Naive thymus-derived CD4-positive, alpha-beta T cell (primary cell): ENCODE measurements around the gene IRF2BP1. TPM values are rescaled to one million over a fixed set of nuclear protein-coding genes. Genes with fewer than 3 reads are reported as not detected.

Experiments
- ATAC-seq: fragments of 150-1000 bp; cut with Tn5 transposase; 2 replicates; pipeline ENCODE4 v1.10.0; 2021; ENCODE audit warnings: mild to moderate bottlenecking, moderate library complexity
- CTCF ChIA-PET: fragments of 350-600 bp; sonication (Branson Sonifier 250); formaldehyde crosslinking; loops from one replicate; lab custom pipeline; 2021; ENCODE audit warnings: antibody characterized with exemption; lab: Charles Lee
- POLR2A ChIA-PET: fragments of 350-600 bp; sonication (Branson Sonifier 250); formaldehyde crosslinking; loops from one replicate; lab custom pipeline; 2021; ENCODE audit warnings: antibody characterized with exemption, inconsistent platforms; lab: Charles Lee
- DNase-seq, 9 donors: peaks; one replicate each; pipeline versions ENCODE4 v3.0.0 to v3.0.0-alpha.2; 2020 to 2022; ENCODE audit warnings: mixed read lengths in 1 of 9
- H3K27ac ChIP-seq: one replicate; pipeline ENCODE4 v1.7.0; 2013; ENCODE audit warnings: mild to moderate bottlenecking, low read depth, low read length, moderate library complexity
- H3K27me3 ChIP-seq, 2 donors: one replicate each; pipeline ENCODE4 v1.7.0; 2013; ENCODE audit warnings: low read length in 2 of 2, mild to moderate bottlenecking in 2 of 2, moderate library complexity in 2 of 2; ENCODE audit not compliant: control insufficient read depth in 2 of 2, insufficient read depth in 2 of 2
- H3K36me3 ChIP-seq, 3 experiments: 1 replicate in 2 of 3; 2 replicates in 1 of 3; pipeline ENCODE4 v1.7.0; 2013; ENCODE audit warnings: low read length in 3 of 3, mild to moderate bottlenecking in 3 of 3, moderate library complexity in 1 of 3; ENCODE audit not compliant: insufficient read depth in 3 of 3, control insufficient read depth in 2 of 3
- H3K4me1 ChIP-seq, 2 donors: one replicate each; pipeline ENCODE4 v1.7.0; 2013; ENCODE audit warnings: low read length in 2 of 2, mild to moderate bottlenecking in 2 of 2, moderate library complexity in 1 of 2; ENCODE audit not compliant: control insufficient read depth in 2 of 2, insufficient read depth in 2 of 2
- H3K4me3 ChIP-seq: 2 replicates; pipeline ENCODE4 v1.7.0; 2013; ENCODE audit warnings: mild to moderate bottlenecking, low read length
- H3K9me3 ChIP-seq, 3 experiments: 1 replicate in 2 of 3; 2 replicates in 1 of 3; pipeline ENCODE4 v1.7.0; 2013; ENCODE audit warnings: low read length in 3 of 3; ENCODE audit not compliant: control insufficient read depth in 2 of 3
- H3K27ac Mint-ChIP-seq, 9 donors: one replicate each; pipeline ENCODE4 v1.8.0; 2020 to 2022; ENCODE audit warnings: mixed read lengths in 9 of 9, mild to moderate bottlenecking in 8 of 9, moderate library complexity in 5 of 9, inconsistent platforms in 2 of 9
- H3K27me3 Mint-ChIP-seq, 5 donors: one replicate each; pipeline ENCODE4 v1.8.0; 2021 to 2022; ENCODE audit warnings: mixed read lengths in 5 of 5, mild to moderate bottlenecking in 1 of 5
- H3K36me3 Mint-ChIP-seq, 5 donors: one replicate each; pipeline ENCODE4 v1.8.0; 2020 to 2022; ENCODE audit warnings: mixed read lengths in 5 of 5, mild to moderate bottlenecking in 3 of 5, inconsistent platforms in 1 of 5
- H3K4me1 Mint-ChIP-seq, 7 donors: one replicate each; pipeline ENCODE4 v1.8.0; 2020 to 2022; ENCODE audit warnings: mixed read lengths in 7 of 7, mild to moderate bottlenecking in 3 of 7, inconsistent platforms in 1 of 7
- H3K4me3 Mint-ChIP-seq, 10 donors: one replicate each; pipeline ENCODE4 v1.8.0; 2020 to 2022; ENCODE audit warnings: mild to moderate bottlenecking in 10 of 10, mixed read lengths in 10 of 10, moderate library complexity in 6 of 10, inconsistent platforms in 2 of 10
- H3K9me3 Mint-ChIP-seq, 11 donors: one replicate each; pipeline ENCODE4 v1.8.0; 2020 to 2022; ENCODE audit warnings: mixed read lengths in 11 of 11, mild to moderate bottlenecking in 4 of 11, inconsistent platforms in 1 of 11, moderate library complexity in 1 of 11
- intact Hi-C, 2 donors: fragments of 100-400 bp; cut with micrococcal nuclease; formaldehyde crosslinking; loops; one replicate each; pipeline ENCODE4 v1.15.1; 2023
- polyA plus RNA-seq, 2 donors: library from polyadenylated mRNA; unstranded; fragments of 300-500 nt; fragmentation: Illumina TruSeq; gene quantifications; one replicate each; pipeline ENCODE4 v1.2.3, GENCODE V29; 2021
- total RNA-seq, 6 experiments: library from RNA in 5 of 6; stranded (reverse) in 5 of 6; gene quantifications; 1 replicate in 5 of 6; 2 replicates in 1 of 6; pipeline ENCODE4 v1.2.3 and lab custom pipeline; 2021 to 2026

The IRF2BP1 gene
- total and polyA plus RNA-seq, 7 experiments from 2014 or later, result 6.2 to 38.7 (median 18.9) TPM

DNA sequence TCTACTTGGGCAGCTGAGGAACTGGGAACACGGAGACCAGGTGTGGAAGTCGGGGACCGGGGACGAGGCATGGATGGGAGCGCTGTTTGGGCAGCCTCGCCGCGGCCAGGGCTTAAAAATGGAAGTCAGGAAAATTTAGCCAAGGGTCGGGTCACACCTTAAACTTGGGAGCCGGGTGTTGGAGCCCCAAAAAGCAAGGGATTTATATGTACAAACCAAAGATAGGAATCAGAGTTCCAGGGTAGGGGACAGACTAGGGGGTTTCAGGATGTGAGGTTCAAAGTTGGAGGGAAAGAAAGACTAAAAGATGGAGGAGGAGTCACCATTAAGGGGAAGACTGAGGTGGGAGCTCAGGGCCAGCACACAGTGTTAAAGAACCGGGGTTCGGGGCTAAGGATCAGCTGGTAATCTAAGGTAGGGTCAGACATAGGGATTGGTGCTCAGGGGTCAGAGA is 21.3 kb downstream of the IRF2BP1 start:
- no peaks in the 10 kb centered on the region for H3K9me3 ChIP-seq
- intact Hi-C loops, result loop anchor here (5.0 to 10.0 kb wide), 6 partner anchors 47 to 1378 kb away; partner anchors contain the start of genes AP2S1 (in 1 of the 2), QPCTL (in 1 of the 2), RSPH6A (in 1 of the 2) and SNRPD2 (in 1 of the 2)
- H3K4me3 ChIP-seq, result no peak overlapping the region
- ChIA-PET POLR2A (interaction anchor here (0.6 to 1.5 kb wide), 2 partner anchors 36 to 914 kb away, joined by 3 to 6 read pairs; no protein-coding TSS in a partner anchor), CTCF (no interaction called here)
- H3K27me3 ChIP-seq, result peaks cover 0 to 4% of the 10 kb centered on the region in 2 donors
- peaks cover 6 to 42% (median 21%) of the 10 kb centered on the region in 5 donors for H3K27me3 Mint-ChIP-seq
- H3K4me3 Mint-ChIP-seq, result peak overlapping the region; percentile 34 to 98 (median 54)
- peaks cover 19 to 31% (median 25%) of the 10 kb centered on the region in 7 donors for H3K4me1 Mint-ChIP-seq
- H3K27ac ChIP-seq, result no peak overlapping the region
- H3K36me3 ChIP-seq, result peaks cover 0 to 10% (median under 1%) of the 10 kb centered on the region in 3 experiments
- DNase-seq (no peak), ATAC-seq (no peak)
- peaks cover 12 to 15% of the 10 kb centered on the region in 2 donors for H3K4me1 ChIP-seq
- no peak overlapping the region for H3K27ac Mint-ChIP-seq
- H3K36me3 Mint-ChIP-seq, result peaks cover 0 to 1% (median 0%) of the 10 kb centered on the region in 5 donors
- no peaks in the 10 kb centered on the region for H3K9me3 Mint-ChIP-seq

DNA sequence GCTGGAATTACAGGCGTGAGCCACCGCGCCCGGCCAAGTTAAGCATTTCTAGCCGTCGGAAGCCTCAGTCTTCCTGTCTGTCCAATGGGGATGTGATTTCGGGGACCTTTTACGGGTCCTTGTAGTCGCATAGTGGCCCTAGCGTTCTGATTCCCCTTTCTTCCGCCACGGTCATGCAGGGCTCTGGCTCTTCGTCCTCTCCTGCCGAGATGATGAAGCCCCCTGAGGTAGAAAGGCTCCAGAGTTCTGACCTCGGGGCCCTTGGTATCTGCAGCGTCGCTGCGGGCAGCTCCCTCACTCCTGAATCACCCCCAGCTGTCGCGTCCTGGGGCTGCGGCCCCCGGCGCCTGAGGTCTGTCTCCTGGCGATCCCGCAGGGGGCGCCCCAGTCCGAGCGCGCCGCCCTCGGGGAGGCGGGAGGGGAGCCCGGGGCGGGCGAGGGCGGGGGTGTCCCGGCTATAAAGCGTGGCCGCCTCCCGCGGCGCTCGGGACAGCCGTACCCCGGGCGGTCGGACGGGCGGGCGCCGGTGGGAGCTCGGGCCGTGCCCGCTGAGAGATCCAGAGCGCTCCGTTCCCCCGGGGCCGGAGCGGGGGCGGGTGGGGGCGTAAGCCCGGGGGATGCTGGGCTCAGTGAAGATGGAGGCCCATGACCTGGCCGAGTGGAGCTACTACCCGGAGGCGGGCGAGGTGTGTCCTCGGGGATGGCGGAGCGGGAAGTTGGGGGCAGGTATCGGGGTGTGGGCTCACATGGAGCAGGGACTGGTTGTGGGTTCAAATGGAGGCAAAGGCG is 21.9 kb downstream of the IRF2BP1 start, which contains the start of gene FOXA3:
Gene FOXA3 (plus strand): TSS at position 487 of the 789 bp plus-strand sequence. CDS start 131 bp downstream, at position 618.
- peak within 1 kb of the TSS; percentile 95 for H3K4me3 ChIP-seq
- Mint-ChIP-seq H3K27me3 (peaks cover 6 to 42% (median 21%) of the 10 kb centered on the region in 5 donors), H3K36me3 (peaks cover 0 to 4% (median 0%) of the 10 kb centered on the region in 5 donors), H3K4me1 (peaks cover 19 to 31% (median 26%) of the 10 kb centered on the region in 7 donors), H3K27ac (peak within 1 kb of the TSS; percentile 84 to 99 (median 95)), H3K9me3 (peaks cover 0 to 3% (median 0%) of the 10 kb centered on the region in 11 donors), H3K4me3 (peak within 1 kb of the TSS; percentile 90 to 100 (median 96))
- ATAC-seq, result peak; percentile 23
- H3K27me3 ChIP-seq, result peaks cover 0 to 4% of the 10 kb centered on the region in 2 donors
- no peak within 1 kb of the TSS for H3K27ac ChIP-seq
- H3K9me3 ChIP-seq, result no peaks in the 10 kb centered on the region
- peaks cover 0 to 15% (median 3%) of the 10 kb centered on the region in 3 experiments for H3K36me3 ChIP-seq
- intact Hi-C loops, result loop anchor here (1.0 to 10.0 kb wide), 20 partner anchors 22 to 1378 kb away; partner anchors contain the start of genes CCDC61 (in 2 of the 2), DMWD (in 2 of the 2), FBXO46 (in 2 of the 2) and IRF2BP1 (in 2 of the 2)
- peak; percentile 26 to 79 (median 43) for DNase-seq
- POLR2A ChIA-PET, result interaction anchor here (0.6 to 1.5 kb wide), 8 partner anchors 22 to 850 kb away, joined by 3 to 6 read pairs (median 5); partner anchors contain the start of genes IRF2BP1 and MYPOP
- H3K4me1 ChIP-seq, result peaks cover 12 to 15% of the 10 kb centered on the region in 2 donors
- CTCF ChIA-PET, result interaction anchor here (0.6 to 2.2 kb wide), 8 partner anchors 18 to 95 kb away, joined by 3 to 8 read pairs (median 5); partner anchors contain the start of genes MYPOP and SIX5

DNA sequence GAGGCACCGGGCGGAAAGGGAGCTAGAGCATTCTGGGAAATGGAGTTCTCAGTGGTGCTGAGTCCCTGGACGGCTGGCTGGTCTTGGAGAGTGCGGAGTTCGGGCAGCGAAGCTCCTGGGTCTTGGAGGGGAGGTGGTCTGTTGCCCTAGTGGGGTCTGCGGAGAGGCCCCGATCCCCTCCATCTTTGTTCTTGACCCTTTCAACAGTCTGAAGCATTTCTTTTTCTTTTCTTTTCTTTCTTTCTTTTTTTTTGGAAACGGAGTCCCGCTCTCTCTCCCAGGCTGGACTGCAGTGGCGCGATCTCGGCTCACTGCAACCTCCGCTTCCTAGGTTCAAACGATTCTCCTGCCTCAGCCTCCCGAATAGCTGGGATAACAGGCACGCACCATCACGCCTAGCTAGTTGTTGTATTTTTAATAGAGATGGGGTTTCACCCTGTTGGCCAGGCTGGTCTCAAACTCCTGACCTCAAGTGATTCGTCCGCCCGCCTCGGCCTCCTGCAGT is 22.6 kb downstream of the IRF2BP1 start:
- Histone ChIP-seq H3K9me3 (no peaks in the 10 kb centered on the region), H3K36me3 (peaks cover 0 to 19% (median 3%) of the 10 kb centered on the region in 3 experiments), H3K27ac (no peak overlapping the region), H3K27me3 (peaks cover 0 to 4% of the 10 kb centered on the region in 2 donors), H3K4me1 (peaks cover 12 to 15% of the 10 kb centered on the region in 2 donors), H3K4me3 (peak overlapping the region; percentile 95)
- Mint-ChIP-seq H3K4me1 (peaks cover 25 to 33% (median 31%) of the 10 kb centered on the region in 7 donors), H3K36me3 (peaks cover 0 to 8% (median under 1%) of the 10 kb centered on the region in 5 donors), H3K9me3 (peaks cover 0 to 3% (median 0%) of the 10 kb centered on the region in 11 donors), H3K27me3 (peaks cover 6 to 42% (median 21%) of the 10 kb centered on the region in 5 donors), H3K27ac (peak overlapping the region; percentile 84 to 99 (median 95)), H3K4me3 (peak overlapping the region; percentile 90 to 100 (median 96))
- DNase-seq (no peak), ATAC-seq (no peak)
- intact Hi-C loops, result loop anchor here (1.0 to 10.0 kb wide), 20 partner anchors 23 to 1379 kb away; partner anchors contain the start of genes CCDC61 (in 2 of the 2), DMWD (in 2 of the 2), FBXO46 (in 2 of the 2) and IRF2BP1 (in 2 of the 2)
- CTCF ChIA-PET, result interaction anchor here (0.6 to 2.2 kb wide), 8 partner anchors 19 to 95 kb away, joined by 3 to 8 read pairs (median 6); partner anchors contain the start of genes IRF2BP1, MYPOP and SIX5
- POLR2A ChIA-PET, result interaction anchor here (0.5 to 1.3 kb wide), 8 partner anchors 23 to 851 kb away, joined by 3 to 6 read pairs (median 4); partner anchors contain the start of genes IRF2BP1 and MYPOP

DNA sequence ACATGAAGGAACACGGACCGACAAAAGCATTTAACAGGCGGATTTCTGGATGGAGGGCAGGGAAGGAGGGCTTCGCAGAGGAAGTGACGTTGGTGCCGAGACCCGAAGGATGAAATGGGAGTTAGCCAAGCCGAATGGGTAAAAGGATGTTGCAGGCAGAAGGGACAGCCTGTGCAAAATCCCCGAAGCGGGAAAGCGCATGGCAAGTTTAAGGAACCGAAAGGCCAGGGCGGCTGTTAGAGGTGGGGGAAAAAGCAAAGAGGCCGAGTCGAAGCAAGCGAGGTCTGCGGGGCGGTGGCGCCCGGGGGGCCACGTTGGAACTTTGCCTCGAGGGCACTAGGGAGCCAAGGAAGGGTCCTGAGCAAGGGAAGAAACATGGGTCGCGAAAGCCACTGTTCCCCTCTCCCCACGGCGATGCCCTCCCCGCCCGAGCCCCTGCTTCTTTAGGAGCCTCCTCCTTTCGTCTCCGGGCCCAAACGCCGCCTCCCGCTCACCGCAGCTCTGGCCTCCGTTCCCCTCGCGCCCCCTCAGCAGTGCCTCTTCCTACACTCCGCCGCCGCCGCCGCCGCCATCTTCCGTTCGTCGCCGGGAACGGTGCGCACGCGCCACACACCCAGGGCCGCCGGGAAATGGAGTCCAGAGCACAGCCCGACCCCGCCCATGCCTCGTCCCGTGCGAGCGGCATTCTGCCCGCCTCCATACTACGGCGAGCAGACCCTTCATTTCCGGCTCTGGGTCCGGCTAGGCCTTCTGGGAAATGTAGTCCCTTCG is 23.2 kb downstream of the IRF2BP1 start, which contains the start of gene SYMPK:
Gene SYMPK (minus strand): TSS at position 584 of the 771 bp plus-strand sequence. CDS start 8,652 bp downstream, outside the sequence.
- DNase-seq, result peak; percentile 93 to 99 (median 99)
- intact Hi-C loops, result loop anchor here (1.0 to 10.0 kb wide), 20 partner anchors 24 to 1380 kb away; partner anchors contain the start of genes CCDC61 (in 2 of the 2), DMWD (in 2 of the 2), FBXO46 (in 2 of the 2) and IRF2BP1 (in 2 of the 2)
- H3K27me3 Mint-ChIP-seq, result peaks cover 6 to 39% (median 21%) of the 10 kb centered on the region in 5 donors
- Histone ChIP-seq H3K4me1 (peaks cover 12 to 15% of the 10 kb centered on the region in 2 donors), H3K4me3 (peak within 1 kb of the TSS; percentile 95), H3K27ac (peak within 1 kb of the TSS; percentile 86), H3K36me3 (peaks cover 0 to 26% (median 3%) of the 10 kb centered on the region in 3 experiments), H3K9me3 (no peaks in the 10 kb centered on the region), H3K27me3 (peaks cover 0 to 4% of the 10 kb centered on the region in 2 donors)
- H3K36me3 Mint-ChIP-seq, result peaks cover 0 to 9% (median 4%) of the 10 kb centered on the region in 5 donors
- ATAC-seq, result peak; percentile 99
- peak within 1 kb of the TSS; percentile 90 to 100 (median 96) for H3K4me3 Mint-ChIP-seq
- ChIA-PET CTCF (interaction anchor here (0.6 to 2.2 kb wide), 8 partner anchors 20 to 94 kb away, joined by 3 to 8 read pairs (median 6); partner anchors contain the start of genes IRF2BP1, MYPOP and SIX5), POLR2A (interaction anchor here (0.5 to 1.3 kb wide), 7 partner anchors 24 to 851 kb away, joined by 3 to 6 read pairs (median 5); partner anchors contain the start of genes IRF2BP1 and MYPOP)
- H3K27ac Mint-ChIP-seq, result peak within 1 kb of the TSS; percentile 84 to 99 (median 95)
- peaks cover 0 to 3% (median 0%) of the 10 kb centered on the region in 11 donors for H3K9me3 Mint-ChIP-seq
- H3K4me1 Mint-ChIP-seq, result peaks cover 29 to 37% (median 36%) of the 10 kb centered on the region in 7 donors

DNA sequence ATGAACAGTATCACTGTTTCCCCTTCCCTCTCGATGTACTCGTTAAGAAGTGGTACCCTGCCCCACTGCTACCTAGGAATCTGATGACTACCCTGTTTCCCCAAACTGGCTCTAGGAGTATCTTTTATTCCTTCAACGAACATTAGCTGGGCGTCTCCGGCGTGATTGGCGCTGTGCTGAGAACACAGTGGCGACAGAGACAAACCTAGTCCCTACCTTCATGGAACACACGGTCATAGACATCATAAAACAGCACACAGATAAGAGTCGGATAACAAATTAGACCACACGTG is 23.7 kb downstream of the IRF2BP1 start:
- Mint-ChIP-seq H3K27ac (peak overlapping the region; percentile 84 to 99 (median 95)), H3K9me3 (peaks cover 0 to 3% (median 0%) of the 10 kb centered on the region in 11 donors), H3K27me3 (peaks cover 6 to 37% (median 21%) of the 10 kb centered on the region in 5 donors), H3K4me3 (peak overlapping the region; percentile 90 to 100 (median 96)), H3K36me3 (peaks cover 0 to 9% (median 4%) of the 10 kb centered on the region in 5 donors), H3K4me1 (peaks cover 29 to 37% (median 36%) of the 10 kb centered on the region in 7 donors)
- ATAC-seq (no peak), DNase-seq (peak in 1 of 9 donors; percentile 32)
- Histone ChIP-seq H3K27ac (peak overlapping the region; percentile 86), H3K4me1 (peaks cover 12 to 15% of the 10 kb centered on the region in 2 donors), H3K36me3 (peaks cover 0 to 26% (median 3%) of the 10 kb centered on the region in 3 experiments), H3K27me3 (peaks cover 0 to 4% of the 10 kb centered on the region in 2 donors), H3K4me3 (peak overlapping the region; percentile 95), H3K9me3 (no peaks in the 10 kb centered on the region)
- ChIA-PET POLR2A (interaction anchor here (1.3 kb wide), 1 partner anchor 852 kb away, joined by 3 read pairs; no protein-coding TSS in a partner anchor), CTCF (interaction anchor here (2.2 kb wide), 1 partner anchor 94 kb away, joined by 5 read pairs; the partner anchor contains the start of gene SIX5)
- intact Hi-C loops, result loop anchor here (2.0 to 10.0 kb wide), 7 partner anchors 45 to 1380 kb away; partner anchors contain the start of genes AP2S1 (in 1 of the 2), DMWD (in 1 of the 2), QPCTL (in 1 of the 2) and RSPH6A (in 1 of the 2)
